ENCODE data around the gene SUPV3L1.
"Not testable (repeated sequence)": the region's sequence is repeated elsewhere in the genome, so short reads cannot be mapped to it uniquely, and the experiment has no call there.

The SUPV3L1 gene

GRCh38 chr10:69232736-69233480 is 52.9 kb downstream of the SUPV3L1 start:
- DNase-seq, result no peak

- DNase-seq, result no peak
Observed at GRCh38 chr10:69234447-69234846, 54.4 kb downstream of the SUPV3L1 start.

- peak; percentile 38 for DNase-seq
Observed at GRCh38 chr10:69237528-69238159, 57.6 kb downstream of the SUPV3L1 start.

- no peak for DNase-seq
Observed at GRCh38 chr10:69239136-69239535, 59.1 kb downstream of the SUPV3L1 start.

- no peak for DNase-seq
Observed at GRCh38 chr10:69239816-69240434, 59.9 kb downstream of the SUPV3L1 start.

GRCh38 chr10:69240455-69240854 is 60.4 kb downstream of the SUPV3L1 start:
- no peak for DNase-seq

GRCh38 chr10:69241575-69241974 is 61.5 kb downstream of the SUPV3L1 start:
- DNase-seq, result no peak

GRCh38 chr10:69242040-69242851 is 62.2 kb downstream of the SUPV3L1 start:
- DNase-seq, result no peak

GRCh38 chr10:69242852-69243212 is 62.8 kb downstream of the SUPV3L1 start:
- peak; percentile 11 for DNase-seq

- DNase-seq, result no peak
Observed at GRCh38 chr10:69243817-69244216, 63.8 kb downstream of the SUPV3L1 start.

- DNase-seq, result no peak
Observed at GRCh38 chr10:69246036-69246435, 66.0 kb downstream of the SUPV3L1 start.

- DNase-seq, result no peak
Observed at GRCh38 chr10:69246581-69247312, 66.7 kb downstream of the SUPV3L1 start.

- no peak for DNase-seq
Observed at GRCh38 chr10:69247313-69247710, 67.3 kb downstream of the SUPV3L1 start.

GRCh38 chr10:69248117-69248730 is 68.2 kb downstream of the SUPV3L1 start:
- DNase-seq, result no peak

GRCh38 chr10:69250041-69250440 is 70.0 kb downstream of the SUPV3L1 start:
- DNase-seq, result no peak

GRCh38 chr10:69251417-69251816 is 71.4 kb downstream of the SUPV3L1 start:
- not testable (repeated sequence) for DNase-seq

- DNase-seq, result no peak
Observed at GRCh38 chr10:69253171-69253570, 73.1 kb downstream of the SUPV3L1 start.

GRCh38 chr10:69254877-69255276 is 74.8 kb downstream of the SUPV3L1 start:
- no peak for DNase-seq
